Activated CD8-positive, alpha-beta T cell treated with anti-CD3 and anti-CD28 coated beads, Interleukin-2, amount 10 ng/mL, durations not matched to agents 7 days and 5 days (primary cell): ENCODE data around the gene ADAMTS9. TPM values are rescaled to one million over a fixed set of nuclear protein-coding genes. Genes with fewer than 3 reads are reported as not detected.

ENCODE experiments used
- ATAC-seq: fragments of 150-1000 bp; cut with Tn5 transposase; one replicate; pipeline ENCODE4 v1.10.0; 2021; ENCODE audit warnings: moderate library complexity
- CTCF ChIA-PET: fragments of 350-600 bp; sonication (Branson Sonifier 250); formaldehyde crosslinking; loops from one replicate; lab custom pipeline; 2021; ENCODE audit warnings: antibody characterized with exemption; lab: Charles Lee
- POLR2A ChIA-PET: fragments of 350-600 bp; sonication (Branson Sonifier 250); formaldehyde crosslinking; loops from one replicate; lab custom pipeline; 2021; ENCODE audit warnings: antibody characterized with exemption; lab: Charles Lee
- DNase-seq: peaks from one replicate; pipeline ENCODE4 v3.0.0-alpha.2; 2020
- H3K27ac Mint-ChIP-seq: one replicate; pipeline ENCODE4 v1.8.0; 2021; ENCODE audit warnings: mild to moderate bottlenecking, mixed read lengths
- H3K27me3 Mint-ChIP-seq: one replicate; pipeline ENCODE4 v1.8.0; 2021; ENCODE audit warnings: low read depth, mixed read lengths
- H3K36me3 Mint-ChIP-seq: one replicate; pipeline ENCODE4 v1.8.0; 2021; ENCODE audit warnings: low read depth, mixed read lengths
- H3K4me1 Mint-ChIP-seq: one replicate; pipeline ENCODE4 v1.8.0; 2021; ENCODE audit warnings: low read depth, mixed read lengths
- H3K4me3 Mint-ChIP-seq: one replicate; pipeline ENCODE4 v1.8.0; 2021; ENCODE audit warnings: mild to moderate bottlenecking, mixed read lengths
- H3K9me3 Mint-ChIP-seq: one replicate; pipeline ENCODE4 v1.8.0; 2022; ENCODE audit warnings: mixed read lengths; ENCODE audit not compliant: insufficient read depth
- total RNA-seq, 2 experiments: library from RNA; stranded (reverse); gene quantifications; one replicate each; pipeline ENCODE4 v1.2.3, GENCODE V29; 2021

ADAMTS9 gene
- total RNA-seq, 2 experiments from 2014 or later, result not detected

- Mint-ChIP-seq H3K36me3 (no peaks in the 10 kb centered on the region), H3K27me3 (no peaks in the 10 kb centered on the region), H3K4me3 (no peak overlapping the region), H3K27ac (no peak overlapping the region), H3K9me3 (peaks cover 9% of the 10 kb centered on the region), H3K4me1 (no peaks in the 10 kb centered on the region)
- no peak for DNase-seq
- no peak for ATAC-seq
- ChIA-PET POLR2A (no interaction called here), CTCF (no interaction called here)
Measured at GRCh38 chr3:64664397-64664796, 23.4 kb downstream of the ADAMTS9 start.

GRCh38 chr3:64659617-64659978 lies 28.2 kb downstream of the ADAMTS9 start:
- CTCF ChIA-PET, result no interaction called here
- Mint-ChIP-seq H3K9me3 (peaks cover 9% of the 10 kb centered on the region), H3K4me1 (no peaks in the 10 kb centered on the region), H3K27ac (no peak overlapping the region), H3K4me3 (no peak overlapping the region), H3K27me3 (no peaks in the 10 kb centered on the region), H3K36me3 (no peaks in the 10 kb centered on the region)
- DNase-seq, result no peak
- POLR2A ChIA-PET, result no interaction called here
- ATAC-seq, result no peak

- no peak overlapping the region for H3K4me3 Mint-ChIP-seq
- H3K36me3 Mint-ChIP-seq, result no peaks in the 10 kb centered on the region
- H3K9me3 Mint-ChIP-seq, result peaks cover 9% of the 10 kb centered on the region
- CTCF ChIA-PET, result no interaction called here
- H3K4me1 Mint-ChIP-seq, result no peaks in the 10 kb centered on the region
- POLR2A ChIA-PET, result no interaction called here
- H3K27ac Mint-ChIP-seq, result no peak overlapping the region
- H3K27me3 Mint-ChIP-seq, result no peaks in the 10 kb centered on the region
- DNase-seq, result no peak
- no peak for ATAC-seq
Measured at GRCh38 chr3:64658001-64658400, 29.8 kb downstream of the ADAMTS9 start.

- Mint-ChIP-seq H3K27me3 (no peaks in the 10 kb centered on the region), H3K27ac (no peak overlapping the region), H3K36me3 (no peaks in the 10 kb centered on the region), H3K9me3 (peaks cover 4% of the 10 kb centered on the region), H3K4me3 (no peak overlapping the region), H3K4me1 (no peaks in the 10 kb centered on the region)
- ATAC-seq (no peak), DNase-seq (no peak)
- ChIA-PET POLR2A (no interaction called here), CTCF (no interaction called here)
Measured at GRCh38 chr3:64656544-64656943, 31.3 kb downstream of the ADAMTS9 start.

GRCh38 chr3:64655160-64655559 lies 32.6 kb downstream of the ADAMTS9 start:
- Mint-ChIP-seq H3K36me3 (no peaks in the 10 kb centered on the region), H3K4me3 (no peak overlapping the region), H3K9me3 (no peaks in the 10 kb centered on the region), H3K27me3 (no peaks in the 10 kb centered on the region), H3K4me1 (no peaks in the 10 kb centered on the region), H3K27ac (no peak overlapping the region)
- CTCF ChIA-PET, result no interaction called here
- POLR2A ChIA-PET, result no interaction called here
- ATAC-seq (no peak), DNase-seq (no peak)

- CTCF ChIA-PET, result no interaction called here
- Mint-ChIP-seq H3K36me3 (no peaks in the 10 kb centered on the region), H3K4me1 (no peaks in the 10 kb centered on the region)
Measured at GRCh38 chr3:64654013-64654412, 33.8 kb downstream of the ADAMTS9 start.

GRCh38 chr3:64653101-64653500 lies 34.7 kb downstream of the ADAMTS9 start:
- H3K36me3 Mint-ChIP-seq, result no peaks in the 10 kb centered on the region
- no peaks in the 10 kb centered on the region for H3K4me1 Mint-ChIP-seq
- no peaks in the 10 kb centered on the region for H3K27me3 Mint-ChIP-seq
- DNase-seq (no peak), ATAC-seq (no peak)
- H3K4me3 Mint-ChIP-seq, result no peak overlapping the region
- ChIA-PET POLR2A (no interaction called here), CTCF (no interaction called here)
- H3K27ac Mint-ChIP-seq, result no peak overlapping the region
- H3K9me3 Mint-ChIP-seq, result no peaks in the 10 kb centered on the region

More at GRCh38 chr3:64654013-64654412, 33.8 kb downstream of the ADAMTS9 start:
- POLR2A ChIA-PET, result no interaction called here
- ATAC-seq (no peak), DNase-seq (no peak)
- H3K4me3 Mint-ChIP-seq, result no peak overlapping the region
- H3K27me3 Mint-ChIP-seq, result no peaks in the 10 kb centered on the region
- no peak overlapping the region for H3K27ac Mint-ChIP-seq
- H3K9me3 Mint-ChIP-seq, result no peaks in the 10 kb centered on the region

GRCh38 chr3:64651741-64652241 lies 36.0 kb downstream of the ADAMTS9 start:
- Mint-ChIP-seq H3K27me3 (no peaks in the 10 kb centered on the region), H3K9me3 (no peaks in the 10 kb centered on the region), H3K4me3 (no peak overlapping the region), H3K36me3 (no peaks in the 10 kb centered on the region), H3K27ac (no peak overlapping the region), H3K4me1 (no peaks in the 10 kb centered on the region)
- ChIA-PET CTCF (no interaction called here), POLR2A (no interaction called here)
- no peak for DNase-seq
- no peak for ATAC-seq

- no peak for ATAC-seq
- no peaks in the 10 kb centered on the region for H3K4me1 Mint-ChIP-seq
- no peak overlapping the region for H3K27ac Mint-ChIP-seq
- no peaks in the 10 kb centered on the region for H3K9me3 Mint-ChIP-seq
- ChIA-PET CTCF (no interaction called here), POLR2A (no interaction called here)
- H3K36me3 Mint-ChIP-seq, result no peaks in the 10 kb centered on the region
- no peaks in the 10 kb centered on the region for H3K27me3 Mint-ChIP-seq
- no peak overlapping the region for H3K4me3 Mint-ChIP-seq
- DNase-seq, result no peak
Measured at GRCh38 chr3:64651303-64651702, 36.5 kb downstream of the ADAMTS9 start.

GRCh38 chr3:64650715-64651114 lies 37.1 kb downstream of the ADAMTS9 start:
- Mint-ChIP-seq H3K4me3 (no peak overlapping the region), H3K27me3 (no peaks in the 10 kb centered on the region), H3K9me3 (no peaks in the 10 kb centered on the region), H3K36me3 (no peaks in the 10 kb centered on the region), H3K27ac (no peak overlapping the region), H3K4me1 (no peaks in the 10 kb centered on the region)
- no peak for DNase-seq
- ChIA-PET CTCF (no interaction called here), POLR2A (no interaction called here)
- no peak for ATAC-seq

- ChIA-PET POLR2A (no interaction called here), CTCF (no interaction called here)
- ATAC-seq (no peak), DNase-seq (no peak)
- Mint-ChIP-seq H3K36me3 (no peaks in the 10 kb centered on the region), H3K27ac (no peak overlapping the region), H3K9me3 (no peaks in the 10 kb centered on the region), H3K4me3 (no peak overlapping the region), H3K27me3 (no peaks in the 10 kb centered on the region), H3K4me1 (no peaks in the 10 kb centered on the region)
Measured at GRCh38 chr3:64650096-64650622, 37.6 kb downstream of the ADAMTS9 start.

GRCh38 chr3:64648927-64649906 lies 38.6 kb downstream of the ADAMTS9 start:
- H3K27me3 Mint-ChIP-seq, result no peaks in the 10 kb centered on the region
- H3K4me3 Mint-ChIP-seq, result no peak overlapping the region
- H3K4me1 Mint-ChIP-seq, result no peaks in the 10 kb centered on the region
- H3K36me3 Mint-ChIP-seq, result no peaks in the 10 kb centered on the region
- CTCF ChIA-PET, result interaction anchor here (1.1 kb wide), 1 partner anchor 13 kb away, joined by 3 read pairs; no protein-coding TSS in a partner anchor
- H3K27ac Mint-ChIP-seq, result no peak overlapping the region
- no peaks in the 10 kb centered on the region for H3K9me3 Mint-ChIP-seq
- ATAC-seq (no peak), DNase-seq (no peak)
- POLR2A ChIA-PET, result no interaction called here
